Measurements from ENCODE around the gene IGF2. TPM values are rescaled to one million over a fixed set of nuclear protein-coding genes. Genes with fewer than 3 reads are reported as not detected.

Gene IGF2
- total and polyA plus RNA-seq, 2 donors (not counting 3 experiments of a cell fraction or from before 2014, with no cell fraction given): 5.7 to 21.0 TPM

DNA sequence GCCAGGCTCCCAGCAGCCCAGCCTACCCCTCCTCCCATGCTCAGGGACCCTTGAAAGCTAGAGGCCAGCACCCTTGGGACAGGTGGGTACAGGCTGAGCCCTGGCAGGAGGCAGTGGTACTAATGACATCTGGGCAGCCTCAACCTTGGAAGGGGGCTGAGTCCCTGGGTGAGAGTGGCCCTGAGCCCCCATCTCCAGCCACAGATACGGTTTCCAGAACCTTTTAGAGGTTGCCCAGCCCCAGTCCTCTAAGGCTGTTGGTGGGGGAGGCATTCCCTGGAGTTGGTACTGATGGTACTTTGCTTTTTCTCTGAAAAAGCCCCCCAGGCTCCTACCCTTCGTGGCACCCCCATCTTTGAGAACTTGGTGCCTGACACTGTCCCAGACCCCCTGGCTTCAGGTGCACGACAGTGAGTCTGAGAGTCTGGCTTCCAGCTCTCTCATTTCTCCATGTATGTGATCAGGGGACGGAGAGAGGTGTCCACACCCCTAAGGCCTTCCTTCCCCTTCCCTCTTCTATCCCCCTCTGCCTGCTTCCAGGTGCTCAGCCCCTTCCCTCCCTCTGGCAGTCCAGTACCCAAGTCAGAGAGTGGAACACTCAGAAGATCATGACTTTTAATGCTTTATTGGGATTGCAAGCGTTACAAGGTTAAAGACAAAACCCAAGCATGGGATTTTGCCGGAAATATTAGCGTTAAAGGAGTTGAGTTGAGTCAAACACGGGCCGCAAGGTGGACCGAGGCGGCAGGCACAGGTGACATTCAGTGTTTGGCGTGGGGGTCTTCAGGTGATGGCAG, 10.5 kb downstream of the IGF2 start:
- dilution Hi-C loops (cut with MboI; ENCODE audit: extremely low pct_ligation_motif_present, low sequenced_read_pairs): no loop called here

More for the DNA sequence above, 10.5 kb downstream of the IGF2 start:
- ChIA-PET POLR2A (no interaction called here), CTCF (no interaction called here)
- Histone ChIP-seq H3K9me3 (replicated peaks; ENCODE audit: control insufficient read depth, insufficient read depth, low read length) (no peaks in the 10 kb centered on the region), H3K79me2 (ENCODE audit: control insufficient read depth, insufficient read depth, low read length) (no peaks in the 10 kb centered on the region), H4K20me1 (replicated peaks; ENCODE audit: control insufficient read depth, extremely low read depth, insufficient read depth, low read length) (no peaks in the 10 kb centered on the region), H3K4me2 (ENCODE audit: insufficient read depth, low read length) (no peak overlapping the region), H3K9me1 (replicated peaks; ENCODE audit: control insufficient read depth, extremely low read depth, insufficient read depth, low read length) (no peaks in the 10 kb centered on the region), H3K4me3 (replicated peaks in 1 of 3; ENCODE audit: insufficient read depth in 1 of 3, low read depth in 1 of 3, low read length in 3 of 3) (no peak overlapping the region), H3K27me3 (ENCODE audit: control insufficient read depth in 2 of 2, insufficient read depth in 2 of 2, low read length in 2 of 2) (peaks cover 0 to 2% of the 10 kb centered on the region in 2 experiments), H3K4me1 (ENCODE audit: control insufficient read depth, extremely low read depth, insufficient read depth, low read length) (no peaks in the 10 kb centered on the region), H3K9ac (replicated peaks; ENCODE audit: extremely low read depth, insufficient read depth, low read length) (no peak overlapping the region), H2AFZ (ENCODE audit: low read depth, low read length) (no peak overlapping the region), H3K27ac (ENCODE audit: insufficient read depth, low read depth, low read length) (no peak overlapping the region), H3K36me3 (ENCODE audit: control insufficient read depth in 2 of 2, extremely low read depth in 1 of 2, insufficient read depth in 2 of 2, low read length in 2 of 2) (no peaks in the 10 kb centered on the region)
- DNase-seq (ENCODE audit: low read depth, low spot score) (no peak), FAIRE-seq (no peak)
- intact Hi-C loops (cut with micrococcal nuclease): no loop called here
- TF ChIP-seq, protein P1, sequence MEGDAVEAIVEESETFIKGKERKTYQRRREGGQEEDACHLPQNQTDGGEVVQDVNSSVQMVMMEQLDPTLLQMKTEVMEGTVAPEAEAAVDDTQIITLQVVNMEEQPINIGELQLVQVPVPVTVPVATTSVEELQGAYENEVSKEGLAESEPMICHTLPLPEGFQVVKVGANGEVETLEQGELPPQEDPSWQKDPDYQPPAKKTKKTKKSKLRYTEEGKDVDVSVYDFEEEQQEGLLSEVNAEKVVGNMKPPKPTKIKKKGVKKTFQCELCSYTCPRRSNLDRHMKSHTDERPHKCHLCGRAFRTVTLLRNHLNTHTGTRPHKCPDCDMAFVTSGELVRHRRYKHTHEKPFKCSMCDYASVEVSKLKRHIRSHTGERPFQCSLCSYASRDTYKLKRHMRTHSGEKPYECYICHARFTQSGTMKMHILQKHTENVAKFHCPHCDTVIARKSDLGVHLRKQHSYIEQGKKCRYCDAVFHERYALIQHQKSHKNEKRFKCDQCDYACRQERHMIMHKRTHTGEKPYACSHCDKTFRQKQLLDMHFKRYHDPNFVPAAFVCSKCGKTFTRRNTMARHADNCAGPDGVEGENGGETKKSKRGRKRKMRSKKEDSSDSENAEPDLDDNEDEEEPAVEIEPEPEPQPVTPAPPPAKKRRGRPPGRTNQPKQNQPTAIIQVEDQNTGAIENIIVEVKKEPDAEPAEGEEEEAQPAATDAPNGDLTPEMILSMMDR (IDR thresholded peaks at IDR 0.05; ENCODE audit: extremely low read depth in 1 of 2, insufficient read depth in 1 of 2, low read depth in 1 of 2, low read length in 2 of 2): no peak
- TF ChIP-seq POLR2AphosphoS5 (IDR thresholded peaks at IDR 0.05; ENCODE audit: insufficient read depth, low read depth, low read length) (no peak), FOS (IDR thresholded peaks at IDR 0.05; ENCODE audit: borderline replicate concordance, insufficient read depth, low read length) (no peak), MYC (IDR thresholded peaks at IDR 0.05; ENCODE audit: low read depth, low read length) (no peak), EZH2 (IDR thresholded peaks at IDR 0.05; ENCODE audit: borderline replicate concordance, low read depth, low read length, severe bottlenecking) (no peak), JUN (IDR thresholded peaks at IDR 0.05; ENCODE audit: borderline replicate concordance, insufficient read depth, insufficient read length, low read depth) (no peak), GATA2 (IDR thresholded peaks at IDR 0.05; ENCODE audit: insufficient read depth, insufficient read length, low read depth, low read length) (no peak), POLR2A (IDR thresholded peaks at IDR 0.05; ENCODE audit: low read depth, low read length) (no peak)
- TF ChIP-seq, protein P2, sequence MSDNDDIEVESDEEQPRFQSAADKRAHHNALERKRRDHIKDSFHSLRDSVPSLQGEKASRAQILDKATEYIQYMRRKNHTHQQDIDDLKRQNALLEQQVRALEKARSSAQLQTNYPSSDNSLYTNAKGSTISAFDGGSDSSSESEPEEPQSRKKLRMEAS (IDR thresholded peaks at IDR 0.05; ENCODE audit: insufficient read depth, insufficient read length): no peak
- BruUV-seq (replicated peaks): no TSS peak
